Suprapubic skin (tissue), 4 donors: ENCODE data around the gene INTS11. TPM values are rescaled to one million over a fixed set of nuclear protein-coding genes. Genes with fewer than 3 reads are reported as not detected.

Source experiments
- DNase-seq, 2 donors: peaks; one replicate each; pipeline ENCODE4 v3.0.0-alpha.2; 2019; ENCODE audit warnings: low spot score in 2 of 2
- H3K27ac ChIP-seq: fragments of 200-600 bp; sonication (generic); one replicate; pipeline ENCODE4 v1.5.1; 2019
- H3K27me3 ChIP-seq: fragments of 200-600 bp; sonication (generic); one replicate; pipeline ENCODE4 v1.5.1; 2019
- H3K36me3 ChIP-seq: fragments of 200-600 bp; sonication (generic); one replicate; pipeline ENCODE4 v1.5.1; 2019
- H3K4me1 ChIP-seq: fragments of 200-600 bp; sonication (generic); one replicate; pipeline ENCODE4 v1.5.1; 2019
- H3K4me3 ChIP-seq: fragments of 200-600 bp; sonication (generic); one replicate; pipeline ENCODE4 v1.5.1; 2019; ENCODE audit warnings: mild to moderate bottlenecking
- H3K9me3 ChIP-seq: fragments of 200-600 bp; sonication (generic); one replicate; pipeline ENCODE4 v1.5.1; 2019
- EP300 ChIP-seq: sonication (generic); formaldehyde crosslinking; IDR thresholded peaks from one replicate; pipeline ENCODE4 v1.6.1; 2017; ENCODE audit warnings: antibody characterized with exemption
- POLR2A ChIP-seq, 2 donors: fragments of 450-650 bp; IDR thresholded peaks; one replicate each; pipeline ENCODE4 v1.6.1; 2017; ENCODE audit warnings: antibody characterized with exemption in 2 of 2, mild to moderate bottlenecking in 2 of 2, moderate library complexity in 2 of 2
- POLR2AphosphoS5 ChIP-seq, 3 donors: sonication (generic); formaldehyde crosslinking; IDR thresholded peaks; one replicate each; pipeline ENCODE4 v1.6.1; 2017; ENCODE audit warnings: antibody characterized with exemption in 3 of 3
- WGBS: methylation state at CpG from one replicate; pipeline ENCODE4 v1.1.5; 2018; 5-methylcytosine and 5-hydroxymethylcytosine counted together
- total RNA-seq, 4 donors: library from RNA; depleted of rRNA; stranded (reverse); fragments of >200 nt; gene quantifications; one replicate each; pipeline ENCODE4 v1.1.0, GENCODE V29; 2016
- TF ChIP-seq, protein P1 (sequence below), 2 donors: fragments of 200-600 bp in 1 of 2; fragments of 450-650 bp in 1 of 2; sonication (generic) in 1 of 2; IDR thresholded peaks; one replicate each; pipeline ENCODE4 v1.5.1; 2016 to 2019; ENCODE audit warnings: antibody characterized with exemption in 2 of 2, mild to moderate bottlenecking in 1 of 2, moderate library complexity in 1 of 2

Gene INTS11
- total RNA-seq, 4 donors from 2014 or later, result 105 to 242 (median 151) TPM

DNA sequence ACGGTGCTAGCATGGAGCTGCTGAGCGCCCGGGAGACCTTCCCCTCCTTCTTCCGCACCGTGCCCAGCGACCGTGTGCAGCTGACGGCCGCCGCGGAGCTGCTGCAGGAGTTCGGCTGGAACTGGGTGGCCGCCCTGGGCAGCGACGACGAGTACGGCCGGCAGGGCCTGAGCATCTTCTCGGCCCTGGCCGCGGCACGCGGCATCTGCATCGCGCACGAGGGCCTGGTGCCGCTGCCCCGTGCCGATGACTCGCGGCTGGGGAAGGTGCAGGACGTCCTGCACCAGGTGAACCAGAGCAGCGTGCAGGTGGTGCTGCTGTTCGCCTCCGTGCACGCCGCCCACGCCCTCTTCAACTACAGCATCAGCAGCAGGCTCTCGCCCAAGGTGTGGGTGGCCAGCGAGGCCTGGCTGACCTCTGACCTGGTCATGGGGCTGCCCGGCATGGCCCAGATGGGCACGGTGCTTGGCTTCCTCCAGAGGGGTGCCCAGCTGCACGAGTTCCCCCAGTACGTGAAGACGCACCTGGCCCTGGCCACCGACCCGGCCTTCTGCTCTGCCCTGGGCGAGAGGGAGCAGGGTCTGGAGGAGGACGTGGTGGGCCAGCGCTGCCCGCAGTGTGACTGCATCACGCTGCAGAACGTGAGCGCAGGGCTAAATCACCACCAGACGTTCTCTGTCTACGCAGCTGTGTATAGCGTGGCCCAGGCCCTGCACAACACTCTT, 7.7 kb upstream of the INTS11 start:
- Histone ChIP-seq H3K36me3 (peaks cover 33% of the 10 kb centered on the region), H3K4me3 (peak overlapping the region; percentile 27), H3K27ac (no peak overlapping the region), H3K9me3 (no peaks in the 10 kb centered on the region), H3K4me1 (peaks cover 40% of the 10 kb centered on the region), H3K27me3 (no peaks in the 10 kb centered on the region)
- no peak for TF ChIP-seq EP300
- TF ChIP-seq POLR2AphosphoS5 (IDR thresholded peaks at IDR 0.05), result no peak
- no peak for TF ChIP-seq POLR2A (IDR thresholded peaks at IDR 0.05)
- TF ChIP-seq, protein P1, sequence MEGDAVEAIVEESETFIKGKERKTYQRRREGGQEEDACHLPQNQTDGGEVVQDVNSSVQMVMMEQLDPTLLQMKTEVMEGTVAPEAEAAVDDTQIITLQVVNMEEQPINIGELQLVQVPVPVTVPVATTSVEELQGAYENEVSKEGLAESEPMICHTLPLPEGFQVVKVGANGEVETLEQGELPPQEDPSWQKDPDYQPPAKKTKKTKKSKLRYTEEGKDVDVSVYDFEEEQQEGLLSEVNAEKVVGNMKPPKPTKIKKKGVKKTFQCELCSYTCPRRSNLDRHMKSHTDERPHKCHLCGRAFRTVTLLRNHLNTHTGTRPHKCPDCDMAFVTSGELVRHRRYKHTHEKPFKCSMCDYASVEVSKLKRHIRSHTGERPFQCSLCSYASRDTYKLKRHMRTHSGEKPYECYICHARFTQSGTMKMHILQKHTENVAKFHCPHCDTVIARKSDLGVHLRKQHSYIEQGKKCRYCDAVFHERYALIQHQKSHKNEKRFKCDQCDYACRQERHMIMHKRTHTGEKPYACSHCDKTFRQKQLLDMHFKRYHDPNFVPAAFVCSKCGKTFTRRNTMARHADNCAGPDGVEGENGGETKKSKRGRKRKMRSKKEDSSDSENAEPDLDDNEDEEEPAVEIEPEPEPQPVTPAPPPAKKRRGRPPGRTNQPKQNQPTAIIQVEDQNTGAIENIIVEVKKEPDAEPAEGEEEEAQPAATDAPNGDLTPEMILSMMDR (IDR thresholded peaks at IDR 0.05), result no peak
- DNase-seq, result no peak
- 66% methylated on average over 32 of the region's 57 CpGs for WGBS

DNA sequence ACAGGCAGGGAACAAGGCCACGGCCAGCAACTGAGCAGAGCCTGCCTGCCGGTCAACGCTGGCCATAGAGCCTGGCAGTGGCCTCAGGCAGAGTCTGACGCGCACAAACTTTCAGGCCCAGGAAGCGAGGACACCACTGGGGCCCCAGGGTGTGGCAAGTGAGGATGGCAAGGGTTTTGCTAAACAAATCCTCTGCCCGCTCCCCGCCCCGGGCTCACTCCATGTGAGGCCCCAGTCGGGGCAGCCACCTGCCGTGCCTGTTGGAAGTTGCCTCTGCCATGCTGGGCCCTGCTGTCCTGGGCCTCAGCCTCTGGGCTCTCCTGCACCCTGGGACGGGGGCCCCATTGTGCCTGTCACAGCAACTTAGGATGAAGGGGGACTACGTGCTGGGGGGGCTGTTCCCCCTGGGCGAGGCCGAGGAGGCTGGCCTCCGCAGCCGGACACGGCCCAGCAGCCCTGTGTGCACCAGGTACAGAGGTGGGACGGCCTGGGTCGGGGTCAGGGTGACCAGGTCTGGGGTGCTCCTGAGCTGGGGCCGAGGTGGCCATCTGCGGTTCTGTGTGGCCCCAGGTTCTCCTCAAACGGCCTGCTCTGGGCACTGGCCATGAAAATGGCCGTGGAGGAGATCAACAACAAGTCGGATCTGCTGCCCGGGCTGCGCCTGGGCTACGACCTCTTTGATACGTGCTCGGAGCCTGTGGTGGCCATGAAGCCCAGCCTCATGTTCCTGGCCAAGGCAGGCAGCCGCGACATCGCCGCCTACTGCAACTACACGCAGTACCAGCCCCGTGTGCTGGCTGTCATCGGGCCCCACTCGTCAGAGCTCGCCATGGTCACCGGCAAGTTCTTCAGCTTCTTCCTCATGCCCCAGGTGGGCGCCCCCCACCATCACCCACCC, 6.9 kb upstream of the INTS11 start, which contains the start of gene TAS1R3:
Gene TAS1R3 (plus strand): TSS at position 213 of the 898 bp plus-strand sequence. CDS start 66 bp downstream, at position 279.
- no peak for DNase-seq
- no peaks in the 10 kb centered on the region for H3K9me3 ChIP-seq
- H3K36me3 ChIP-seq, result peaks cover 29% of the 10 kb centered on the region
- 35% methylated on average over 17 of the region's 41 CpGs for WGBS
- H3K4me3 ChIP-seq, result no peak within 1 kb of the TSS
- TF ChIP-seq POLR2AphosphoS5 (IDR thresholded peaks at IDR 0.05) (no peak), EP300 (no peak), POLR2A (IDR thresholded peaks at IDR 0.05) (no peak)
- TF ChIP-seq, protein P1 (IDR thresholded peaks at IDR 0.05), result no peak
- peaks cover 46% of the 10 kb centered on the region for H3K4me1 ChIP-seq
- no peak within 1 kb of the TSS for H3K27ac ChIP-seq
- H3K27me3 ChIP-seq, result no peaks in the 10 kb centered on the region

DNA sequence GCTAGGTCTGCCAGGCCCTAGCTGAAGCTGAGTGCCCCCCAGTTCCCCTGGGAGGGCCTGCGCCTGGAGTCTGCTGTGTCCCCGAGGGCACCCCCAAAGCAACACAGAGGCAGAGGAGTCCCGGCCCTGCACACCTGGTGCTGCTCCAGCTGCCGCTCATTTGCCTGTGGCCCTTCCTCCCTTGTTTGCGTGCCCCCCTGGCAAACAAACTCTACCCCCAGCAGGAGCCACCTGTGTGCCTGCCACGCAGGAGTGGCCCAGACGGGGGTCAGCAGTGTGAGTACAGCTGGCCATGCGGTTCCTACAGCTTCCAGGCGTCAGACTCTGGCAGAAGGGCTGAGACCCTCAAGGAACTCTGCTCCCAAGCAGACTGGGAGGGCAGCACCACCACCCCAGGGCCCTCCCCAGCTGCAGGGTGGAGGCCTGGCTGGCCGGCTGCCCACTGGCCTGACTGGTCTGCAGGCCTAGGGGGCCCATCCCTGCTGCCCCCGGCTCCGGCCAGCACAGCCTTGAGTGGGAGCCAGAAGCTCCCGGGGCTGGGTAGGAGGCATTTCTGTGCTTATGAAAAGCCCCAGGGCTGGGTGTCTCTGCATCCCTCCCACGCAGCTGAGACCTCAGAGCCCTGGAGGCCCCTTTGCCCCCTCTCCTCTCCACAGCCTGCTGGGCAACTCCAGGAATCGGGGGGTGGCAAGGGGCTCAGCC, 6.1 kb upstream of the INTS11 start:
- H3K27me3 ChIP-seq, result no peaks in the 10 kb centered on the region
- H3K27ac ChIP-seq, result no peak overlapping the region
- DNase-seq, result no peak
- peaks cover 21% of the 10 kb centered on the region for H3K36me3 ChIP-seq
- H3K4me1 ChIP-seq, result peaks cover 54% of the 10 kb centered on the region
- no peak overlapping the region for H3K4me3 ChIP-seq
- H3K9me3 ChIP-seq, result no peaks in the 10 kb centered on the region
- TF ChIP-seq EP300 (no peak), POLR2A (IDR thresholded peaks at IDR 0.05) (no peak), POLR2AphosphoS5 (IDR thresholded peaks at IDR 0.05) (no peak)
- TF ChIP-seq, protein P1 (IDR thresholded peaks at IDR 0.05), result no peak
- 75% methylated on average over 5 of the region's 15 CpGs for WGBS

DNA sequence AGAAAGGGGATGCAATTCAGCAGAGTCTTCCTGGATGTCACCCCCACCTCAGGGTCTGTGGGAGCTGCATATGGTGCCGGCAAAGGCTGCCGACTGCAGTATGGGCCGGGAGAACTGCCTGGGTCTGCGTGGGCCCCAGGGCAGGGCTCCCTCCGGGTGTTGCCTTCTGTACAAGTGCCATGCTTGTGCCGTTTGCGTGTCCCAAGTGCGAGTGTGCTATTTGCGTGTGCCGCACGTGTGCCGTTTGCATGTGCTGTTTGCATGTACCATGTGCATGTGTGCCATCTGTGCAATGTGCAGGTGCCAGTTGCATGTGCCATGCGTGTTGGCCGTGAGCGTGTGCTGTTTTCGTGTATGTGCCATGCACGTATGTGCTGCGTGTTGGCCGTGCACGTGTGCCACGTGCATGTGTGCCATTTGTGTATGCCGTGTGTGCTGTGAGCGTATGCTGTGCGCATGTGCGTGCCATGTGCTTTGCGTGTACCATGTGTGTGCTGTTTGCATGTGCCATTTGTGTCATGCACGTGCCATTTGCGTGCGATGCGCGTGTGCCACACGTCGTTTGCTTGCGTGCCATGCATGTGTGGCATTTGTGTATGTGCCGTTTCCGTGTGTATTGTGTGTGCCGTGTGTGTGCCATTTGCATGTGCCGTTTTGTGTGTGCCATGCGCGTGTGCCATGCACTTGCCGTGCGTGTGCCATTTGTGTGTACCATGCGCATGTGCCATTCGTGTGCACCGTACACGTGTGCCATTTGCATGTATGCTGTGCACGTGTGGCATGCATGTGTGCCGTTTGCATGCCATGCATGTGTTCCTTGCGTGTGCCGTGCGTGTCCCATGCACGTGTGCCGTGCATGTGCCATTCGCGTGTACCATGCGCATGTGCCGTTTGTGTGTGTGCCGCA, 5.1 kb upstream of the INTS11 start:
- H3K4me3 ChIP-seq, result no peak overlapping the region
- no peak overlapping the region for H3K27ac ChIP-seq
- H3K36me3 ChIP-seq, result peaks cover 18% of the 10 kb centered on the region
- H3K4me1 ChIP-seq, result peaks cover 60% of the 10 kb centered on the region
- TF ChIP-seq POLR2A (IDR thresholded peaks at IDR 0.05), result no peak
- TF ChIP-seq POLR2AphosphoS5 (IDR thresholded peaks at IDR 0.05), result no peak
- TF ChIP-seq EP300, result no peak
- TF ChIP-seq, protein P1 (IDR thresholded peaks at IDR 0.05), result no peak
- WGBS, result 88% methylated on average over 41 of the region's 58 CpGs
- no peak for DNase-seq
- no peaks in the 10 kb centered on the region for H3K27me3 ChIP-seq
- H3K9me3 ChIP-seq, result no peaks in the 10 kb centered on the region
